GM20000 (cell line): ENCODE results near the gene ELOVL2.

Source experiments
- DNase-seq: peaks from one replicate; pipeline ENCODE4 v3.0.0; 2012; ENCODE audit warnings: low spot score
- CTCF ChIP-seq: IDR thresholded peaks from 2 replicates; pipeline ENCODE4 v1.5.1; 2012; ENCODE audit warnings: mild to moderate bottlenecking, control low read depth; ENCODE audit errors: extremely low read depth, missing control alignments

Gene ELOVL2

GRCh38 chr6:11033825-11034224, 10.3 kb downstream of the ELOVL2 start:
- no peak for TF ChIP-seq CTCF
- DNase-seq = no peak

- no peak for TF ChIP-seq CTCF
- no peak for DNase-seq
These were observed 13.2 kb downstream of the ELOVL2 start for GRCh38 chr6:11030904-11031303.

GRCh38 chr6:11028959-11029358, 15.1 kb downstream of the ELOVL2 start:
- DNase-seq = no peak
- no peak for TF ChIP-seq CTCF

- TF ChIP-seq CTCF = no peak
- DNase-seq = no peak
These were observed 16.5 kb downstream of the ELOVL2 start for GRCh38 chr6:11027565-11028110.

GRCh38 chr6:11025921-11026635, 18.0 kb downstream of the ELOVL2 start:
- peak; percentile 20 for DNase-seq
- TF ChIP-seq CTCF = no peak

GRCh38 chr6:11025130-11025529, 19.0 kb downstream of the ELOVL2 start:
- no peak for TF ChIP-seq CTCF
- no peak for DNase-seq

GRCh38 chr6:11023032-11023431, 21.1 kb downstream of the ELOVL2 start:
- TF ChIP-seq CTCF = no peak
- DNase-seq = no peak
